Astrocyte of the spinal cord (primary cell): ENCODE results near the gene SELENOI.

Source experiments
- DNase-seq: peaks from one replicate; pipeline ENCODE4 v3.0.0; 2011; ENCODE audit warnings: low read depth, low spot score
- H3K4me3 ChIP-seq: 2 replicates; pipeline ENCODE4 v1.5.1; 2011; ENCODE audit warnings: low read depth, mild to moderate bottlenecking, low read length, moderate library complexity
- CTCF ChIP-seq: IDR thresholded peaks from 2 replicates; pipeline ENCODE4 v1.5.1; 2012; ENCODE audit warnings: low read depth, mild to moderate bottlenecking, low read length, inconsistent platforms
- in situ Hi-C: cut with HindIII; loops from 2 replicates; pipeline ENCODE4 v1.10.0; 2017; ENCODE audit warnings: low sequenced_read_pairs

The SELENOI gene

DNA sequence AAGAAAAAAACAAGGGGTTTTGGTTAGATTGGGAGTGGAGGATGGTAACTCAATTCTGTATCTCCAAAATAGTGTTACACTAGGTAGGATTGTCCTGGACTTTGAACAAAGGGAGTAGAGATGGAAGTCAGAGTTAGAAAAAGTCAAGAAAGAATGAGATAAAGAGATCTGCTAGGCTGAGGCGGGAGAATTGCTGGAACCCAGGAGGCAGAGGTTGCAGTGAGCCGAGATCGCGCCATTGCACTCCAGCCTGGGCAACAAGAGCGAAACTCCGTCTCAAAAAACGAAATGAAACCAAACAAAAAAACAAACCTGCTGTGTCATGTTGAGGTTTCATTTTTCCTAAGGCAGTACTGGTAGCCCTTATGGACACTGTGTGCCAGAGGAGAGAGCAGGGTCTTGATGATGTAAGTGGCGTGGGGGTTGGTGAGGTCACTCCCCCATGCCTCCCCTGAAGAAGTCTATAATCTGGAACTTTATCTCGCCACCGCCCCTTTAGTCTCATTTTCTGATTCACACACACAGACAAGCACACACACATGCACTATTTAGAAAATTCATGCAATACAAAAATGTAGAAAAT is 66.2 kb downstream of the SELENOI start:
- TF ChIP-seq CTCF, result no peak
- in situ Hi-C loops, result no loop called here
- DNase-seq, result no peak
- H3K4me3 ChIP-seq, result no peak overlapping the region

GRCh38 chr2:26414311-26414710 is 68.4 kb downstream of the SELENOI start:
- no peak for DNase-seq
- in situ Hi-C loops, result no loop called here
- H3K4me3 ChIP-seq, result no peak overlapping the region
- TF ChIP-seq CTCF, result no peak

GRCh38 chr2:26421961-26422360 is 76.0 kb downstream of the SELENOI start:
- no peak overlapping the region for H3K4me3 ChIP-seq
- in situ Hi-C loops, result no loop called here
- DNase-seq, result no peak
- TF ChIP-seq CTCF, result no peak

DNA sequence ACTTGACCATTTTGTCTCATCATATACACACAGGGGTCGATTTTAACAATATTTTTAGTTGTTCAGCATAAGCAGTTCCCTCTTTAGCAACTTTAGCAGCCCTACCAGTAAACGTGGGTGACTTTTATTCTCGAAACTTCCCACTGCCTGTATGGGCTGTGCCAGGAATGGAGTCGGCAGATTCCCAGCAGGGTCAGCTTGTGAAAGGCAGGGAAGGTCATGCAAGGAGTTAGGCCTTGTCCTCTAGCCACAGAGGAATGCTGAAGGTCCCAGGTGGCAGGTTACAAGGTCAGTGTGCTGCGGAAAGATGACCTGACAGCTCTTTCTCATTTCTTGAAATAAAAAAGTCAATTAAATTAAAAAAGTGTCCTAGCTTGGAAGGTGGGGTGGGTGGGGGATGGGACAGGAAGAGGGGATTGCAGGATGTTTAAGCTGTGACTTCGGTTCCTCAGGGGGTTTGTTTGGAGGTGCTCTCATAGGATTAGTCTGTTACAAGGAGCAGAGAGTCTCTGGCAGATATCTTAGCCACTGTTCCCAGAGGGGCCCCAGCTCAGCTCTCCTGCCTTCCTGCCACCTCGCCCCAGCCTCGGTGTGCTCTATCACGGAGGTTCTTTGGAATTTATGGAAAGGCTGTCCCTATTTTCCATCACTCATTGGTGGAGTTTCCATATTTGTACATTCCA is 77.1 kb downstream of the SELENOI start:
- no peak overlapping the region for H3K4me3 ChIP-seq
- no peak for DNase-seq
- in situ Hi-C loops, result no loop called here
- no peak for TF ChIP-seq CTCF

- TF ChIP-seq CTCF, result no peak
- H3K4me3 ChIP-seq, result no peak overlapping the region
- in situ Hi-C loops, result no loop called here
- no peak for DNase-seq
Measured at GRCh38 chr2:26423750-26424149, 77.8 kb downstream of the SELENOI start.

DNA sequence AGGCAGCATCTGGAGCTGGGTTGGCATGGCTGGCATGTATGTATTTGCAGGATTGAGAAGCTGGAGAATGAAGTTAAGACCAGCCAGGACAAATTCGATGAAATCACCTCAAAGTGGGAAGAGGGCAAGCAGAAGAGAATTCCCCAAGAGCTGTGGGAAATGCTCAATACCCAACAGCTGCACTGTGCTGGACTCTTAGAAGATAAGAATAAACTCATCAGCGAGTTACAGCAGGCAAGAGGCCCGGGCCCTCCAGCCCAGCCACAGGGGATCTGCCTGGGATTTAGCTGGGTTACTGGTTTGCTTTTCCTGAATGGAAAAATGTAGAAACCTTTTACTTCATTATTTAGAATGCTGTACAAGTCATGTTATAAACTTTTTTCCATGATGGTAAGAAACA is 78.3 kb downstream of the SELENOI start:
- H3K4me3 ChIP-seq, result no peak overlapping the region
- in situ Hi-C loops, result no loop called here
- DNase-seq, result no peak
- no peak for TF ChIP-seq CTCF
